Left ventricle myocardium inferior (tissue), 1 donor: ENCODE data around the gene ABHD14A. TPM values are rescaled to one million over a fixed set of nuclear protein-coding genes. Genes with fewer than 3 reads are reported as not detected.
A peak's percentile ranks its signal among the peaks of the same experiment; 100 is the strongest.

ENCODE experiments used
- DNase-seq: peaks from one replicate; pipeline ENCODE4 v3.0.0-alpha.2; 2020
- H3K27ac ChIP-seq: fragments of 200-600 bp; replicated peaks from 2 replicates; pipeline ENCODE4 v1.8.0; 2021
- H3K27me3 ChIP-seq: fragments of 200-600 bp; 2 replicates; pipeline ENCODE4 v1.8.0; 2021; ENCODE audit warnings: low read depth
- H3K36me3 ChIP-seq: fragments of 200-600 bp; 2 replicates; pipeline ENCODE4 v1.8.0; 2021
- H3K4me1 ChIP-seq: fragments of 200-600 bp; 2 replicates; pipeline ENCODE4 v1.8.0; 2021
- H3K4me3 ChIP-seq: fragments of 200-600 bp; 2 replicates; pipeline ENCODE4 v1.8.0; 2021; ENCODE audit warnings: mild to moderate bottlenecking, moderate library complexity
- H3K9me3 ChIP-seq: fragments of 200-600 bp; replicated peaks from 2 replicates; pipeline ENCODE4 v1.8.0; 2021
- CTCF ChIP-seq: fragments of 200-600 bp; IDR thresholded peaks from 2 replicates; pipeline ENCODE4 v1.8.0; 2021; ENCODE audit warnings: antibody characterized with exemption, mild to moderate bottlenecking, borderline replicate concordance
- intact Hi-C: fragments of 100-400 bp; cut with micrococcal nuclease; formaldehyde crosslinking; loops from one replicate; pipeline ENCODE4 v1.11.0; 2022
- total RNA-seq: library from RNA; stranded (reverse); fragmentation: NEBNext Ultra II Directional; extraction: Animal tissue kit (Norgen Biotek cat#: 25700); gene quantifications from one replicate; pipeline ENCODE4 v1.2.1, GENCODE V29; 2021
- donor health status: DM: no; HTN: yes; CAD: no; lungs with severe emphysema.

ABHD14A gene
- total RNA-seq, 1 donor from 2014 or later: 25.8 TPM

DNA sequence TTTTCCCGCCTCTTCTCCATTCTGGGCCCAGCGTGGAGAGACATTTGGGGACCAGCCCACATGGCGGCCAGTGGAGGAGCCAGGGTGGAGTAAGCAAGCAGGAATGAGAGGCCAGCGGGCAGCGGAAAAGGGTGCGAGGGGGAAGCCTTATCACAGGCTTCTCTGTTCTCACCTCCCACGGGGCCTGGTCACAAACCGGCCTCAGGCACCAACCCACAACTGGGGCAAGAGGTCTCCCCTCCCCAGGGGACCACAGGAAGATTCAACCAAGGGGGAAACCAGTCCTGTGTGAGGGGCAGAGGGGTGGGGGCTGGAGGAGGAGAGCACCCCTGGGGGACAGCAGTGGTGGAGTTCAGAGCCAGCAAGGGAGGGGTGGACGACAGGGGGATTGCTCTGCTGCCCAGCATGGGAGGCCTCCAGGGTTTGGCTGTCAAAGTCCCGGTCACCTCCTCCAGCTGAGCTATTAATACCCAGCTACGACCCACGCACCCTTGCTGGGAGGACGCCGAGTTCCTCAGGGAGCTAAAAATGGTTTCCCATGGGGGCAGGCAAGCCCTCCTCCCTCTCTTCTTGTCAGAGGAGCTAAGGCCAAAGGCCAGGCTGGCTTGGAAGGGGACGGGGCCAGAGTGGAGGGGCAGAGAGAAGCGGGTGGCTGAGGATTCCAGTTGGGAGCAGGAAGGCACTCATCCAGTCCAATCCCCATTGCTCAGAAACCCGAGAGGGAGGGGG is 44.7 kb downstream of the ABHD14A start:
- H3K4me3 ChIP-seq: peak overlapping the region; percentile 7
- H3K9me3 ChIP-seq: no peaks in the 10 kb centered on the region
- peak overlapping the region; percentile 92 for H3K27ac ChIP-seq
- no peak for TF ChIP-seq CTCF
- H3K27me3 ChIP-seq: no peaks in the 10 kb centered on the region
- H3K4me1 ChIP-seq: peaks cover 99% of the 10 kb centered on the region
- DNase-seq: peak; percentile 86
- no peaks in the 10 kb centered on the region for H3K36me3 ChIP-seq
- intact Hi-C loops: no loop called here

- intact Hi-C loops: no loop called here
- no peak overlapping the region for H3K4me3 ChIP-seq
- no peaks in the 10 kb centered on the region for H3K27me3 ChIP-seq
- no peaks in the 10 kb centered on the region for H3K9me3 ChIP-seq
- DNase-seq: no peak
- no peak for TF ChIP-seq CTCF
- H3K4me1 ChIP-seq: peaks cover 99% of the 10 kb centered on the region
- peak overlapping the region; percentile 92 for H3K27ac ChIP-seq
- H3K36me3 ChIP-seq: no peaks in the 10 kb centered on the region
Observed at GRCh38 chr3:52020796-52021195, 45.9 kb downstream of the ABHD14A start.

GRCh38 chr3:52021489-52022268 is 46.8 kb downstream of the ABHD14A start:
- H3K4me3 ChIP-seq: peak overlapping the region; percentile 65
- intact Hi-C loops: no loop called here
- H3K27me3 ChIP-seq: no peaks in the 10 kb centered on the region
- no peaks in the 10 kb centered on the region for H3K36me3 ChIP-seq
- H3K4me1 ChIP-seq: peaks cover 99% of the 10 kb centered on the region
- TF ChIP-seq CTCF: no peak
- peak overlapping the region; percentile 92 for H3K27ac ChIP-seq
- H3K9me3 ChIP-seq: no peaks in the 10 kb centered on the region
- peak; percentile 81 for DNase-seq

DNA sequence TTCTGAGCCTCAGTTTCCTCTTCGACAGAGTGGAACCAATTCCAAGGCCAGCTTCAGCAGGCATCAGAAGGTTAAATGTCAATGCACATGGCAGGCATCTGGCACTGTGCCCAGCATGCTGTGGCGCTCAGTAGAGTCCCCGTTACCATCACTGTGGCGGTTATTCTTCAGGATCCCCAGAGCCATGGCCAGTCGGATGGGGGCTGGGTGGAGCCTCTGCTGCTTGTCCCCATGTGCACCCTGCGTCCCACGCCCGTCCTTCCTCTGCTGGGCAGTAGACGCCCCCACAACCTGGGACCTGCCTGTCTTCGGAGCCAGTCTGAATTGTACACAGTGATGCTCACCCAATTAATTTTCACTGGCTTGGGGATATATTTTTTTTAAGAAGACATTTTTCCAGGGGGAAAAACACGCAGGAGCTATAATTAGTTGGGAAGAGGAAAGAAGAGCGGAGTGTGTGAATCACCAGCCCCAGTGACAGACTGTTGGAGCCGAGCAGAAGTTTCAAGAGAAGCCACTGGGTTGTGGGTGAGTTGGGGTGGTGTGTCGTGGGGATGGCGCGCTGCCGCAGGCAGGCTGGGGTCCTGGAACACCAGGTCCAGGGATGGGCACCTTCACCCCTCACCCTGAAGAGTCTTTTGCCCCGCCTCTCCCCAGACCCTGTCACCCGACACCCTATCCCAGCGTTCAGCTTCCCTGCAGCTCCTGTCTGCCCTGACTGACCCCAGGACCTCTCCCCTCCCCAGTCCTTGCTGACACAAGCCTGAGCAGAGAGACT is 47.6 kb downstream of the ABHD14A start:
- Histone ChIP-seq H3K27ac (peak overlapping the region; percentile 92), H3K36me3 (no peaks in the 10 kb centered on the region), H3K4me3 (peak overlapping the region; percentile 65), H3K27me3 (no peaks in the 10 kb centered on the region), H3K4me1 (peaks cover 96% of the 10 kb centered on the region), H3K9me3 (no peaks in the 10 kb centered on the region)
- DNase-seq: peak; percentile 69
- TF ChIP-seq CTCF: no peak
- intact Hi-C loops: no loop called here

- no peaks in the 10 kb centered on the region for H3K27me3 ChIP-seq
- DNase-seq: no peak
- H3K4me3 ChIP-seq: peak overlapping the region; percentile 65
- no peaks in the 10 kb centered on the region for H3K9me3 ChIP-seq
- H3K4me1 ChIP-seq: peaks cover 97% of the 10 kb centered on the region
- TF ChIP-seq CTCF: no peak
- peak overlapping the region; percentile 92 for H3K27ac ChIP-seq
- intact Hi-C loops: no loop called here
- no peaks in the 10 kb centered on the region for H3K36me3 ChIP-seq
Observed at GRCh38 chr3:52023101-52023770, 48.4 kb downstream of the ABHD14A start.
